ENCODE measurements around the gene CALHM6.
A peak's percentile ranks its signal among the peaks of the same experiment; 100 is the strongest.

Gene CALHM6

DNA sequence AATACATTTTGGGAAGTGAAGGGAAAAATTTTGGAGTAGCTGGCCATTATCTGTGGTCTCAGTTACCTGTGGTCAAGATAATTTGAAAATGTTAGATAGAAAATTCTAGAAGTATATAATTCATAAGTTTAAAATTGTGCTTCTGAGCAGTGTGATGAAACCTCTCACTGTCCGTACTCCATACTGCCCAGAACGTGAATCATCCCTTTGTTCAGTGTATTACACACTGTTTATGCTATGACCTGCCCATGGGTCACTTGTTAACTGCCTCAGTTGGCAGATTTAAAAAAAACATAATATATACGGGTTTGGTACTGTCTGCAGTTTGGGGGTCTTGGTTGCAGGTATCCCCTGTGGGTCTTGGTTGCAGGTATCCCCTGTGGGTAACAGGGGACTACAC, 46.1 kb downstream of the CALHM6 start:
- no peak for DNase-seq (ENCODE audit: low read depth)
- H3K4me3 ChIP-seq (ENCODE audit: low read depth, low read length): no peak overlapping the region
- no peak for TF ChIP-seq CTCF (IDR thresholded peaks at IDR 0.05; ENCODE audit: insufficient read depth, low read depth, low read length, missing control alignments)

DNA sequence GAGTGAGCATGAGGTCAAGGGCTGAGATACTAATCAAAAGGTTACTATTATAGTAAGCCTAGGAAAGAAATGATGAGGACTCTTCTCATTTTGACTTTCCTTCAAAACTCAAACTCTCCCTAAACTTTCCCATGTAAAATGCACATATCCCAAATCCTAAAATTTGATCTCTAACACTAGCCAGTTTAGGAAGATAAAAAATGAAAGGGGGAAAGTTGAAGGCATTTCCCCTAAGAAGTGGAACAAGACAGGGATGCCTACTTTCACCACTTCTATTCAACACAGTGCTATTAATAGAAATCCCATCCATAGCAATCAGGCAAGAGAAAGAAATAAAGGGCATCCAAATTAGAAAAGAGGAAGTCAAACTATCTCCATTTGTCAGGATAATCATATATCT, 47.4 kb downstream of the CALHM6 start:
- no peak overlapping the region for H3K4me3 ChIP-seq (ENCODE audit: low read depth, low read length)
- DNase-seq (ENCODE audit: low read depth): no peak
- no peak for TF ChIP-seq CTCF (IDR thresholded peaks at IDR 0.05; ENCODE audit: insufficient read depth, low read depth, low read length, missing control alignments)

GRCh38 chr6:116511424-116512110, 50.4 kb downstream of the CALHM6 start, which contains the start of gene CALHM5:
CALHM5 (plus strand) TSS chr6:116511639; CDS start chr6:116511697, 58 bp downstream.
- no peak for DNase-seq (ENCODE audit: low read depth)
- no peak within 1 kb of the TSS for H3K4me3 ChIP-seq (ENCODE audit: low read depth, low read length)
- TF ChIP-seq CTCF (IDR thresholded peaks at IDR 0.05; ENCODE audit: insufficient read depth, low read depth, low read length, missing control alignments): no peak

GRCh38 chr6:116512111-116512559, 51.0 kb downstream of the CALHM6 start:
- H3K4me3 ChIP-seq (ENCODE audit: low read depth, low read length): no peak overlapping the region
- DNase-seq (ENCODE audit: low read depth): peak; percentile 38
- no peak for TF ChIP-seq CTCF (IDR thresholded peaks at IDR 0.05; ENCODE audit: insufficient read depth, low read depth, low read length, missing control alignments)

DNA sequence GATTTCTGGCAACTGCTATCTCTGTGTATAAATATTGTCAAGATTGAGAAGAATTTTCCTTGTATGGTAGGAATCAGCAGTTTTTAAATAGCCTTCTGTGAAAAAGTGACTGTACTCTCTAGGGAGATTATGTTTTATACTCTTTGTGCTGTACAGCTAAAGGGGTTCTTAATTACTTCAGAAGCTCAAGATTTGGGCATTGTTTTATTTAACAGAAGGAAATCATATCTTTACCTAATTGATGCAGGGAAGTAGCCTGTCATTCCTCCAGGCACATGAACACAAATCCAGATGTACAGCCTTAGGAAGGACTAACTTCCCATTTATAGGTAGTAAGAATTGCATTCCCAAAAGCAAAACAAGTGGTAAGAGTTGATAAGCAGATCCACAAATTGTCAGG, 51.6 kb downstream of the CALHM6 start:
- no peak for TF ChIP-seq CTCF (IDR thresholded peaks at IDR 0.05; ENCODE audit: insufficient read depth, low read depth, low read length, missing control alignments)
- DNase-seq (ENCODE audit: low read depth): no peak
- no peak overlapping the region for H3K4me3 ChIP-seq (ENCODE audit: low read depth, low read length)
